Muscle layer of colon (tissue), 2 donors: ENCODE data around the gene PCDH17.

Experiments
- H3K27ac ChIP-seq: one replicate; pipeline ENCODE4 v1.7.0; 2013; ENCODE audit warnings: low read depth, mild to moderate bottlenecking, low read length, moderate library complexity
- H3K27me3 ChIP-seq, 2 donors: one replicate each; pipeline ENCODE4 v1.7.0; 2013; ENCODE audit warnings: low read length in 2 of 2, mild to moderate bottlenecking in 2 of 2; ENCODE audit not compliant: insufficient read depth in 2 of 2, control insufficient read depth in 1 of 2
- H3K36me3 ChIP-seq: one replicate; pipeline ENCODE4 v1.7.0; 2013; ENCODE audit warnings: mild to moderate bottlenecking, low read length; ENCODE audit not compliant: insufficient read depth
- H3K4me1 ChIP-seq: one replicate; pipeline ENCODE4 v1.7.0; 2013; ENCODE audit warnings: mild to moderate bottlenecking, low read length; ENCODE audit not compliant: insufficient read depth
- H3K4me3 ChIP-seq, 2 donors: one replicate each; pipeline ENCODE4 v1.7.0; 2013; ENCODE audit warnings: low read length in 2 of 2, low read depth in 1 of 2, mild to moderate bottlenecking in 1 of 2, moderate library complexity in 1 of 2
- H3K9ac ChIP-seq: one replicate; pipeline ENCODE4 v1.7.0; 2013; ENCODE audit warnings: low read length
- H3K9me3 ChIP-seq: one replicate; pipeline ENCODE4 v1.7.0; 2013; ENCODE audit warnings: mild to moderate bottlenecking, low read length
- donor health status: abdominal sarcoma.
- donor health status: Adenocarcinoma of cecum.

PCDH17 gene

GRCh38 chr13:57631596-57632275 is at the start of gene PCDH17:
PCDH17 (plus strand) TSS chr13:57631744; CDS start chr13:57632547, 803 bp downstream.
- peak within 1 kb of the TSS; percentile 60 to 77 for H3K4me3 ChIP-seq
- H3K9me3 ChIP-seq = no peaks in the 10 kb centered on the region
- no peak within 1 kb of the TSS for H3K9ac ChIP-seq
- H3K4me1 ChIP-seq = peaks cover 24% of the 10 kb centered on the region
- H3K36me3 ChIP-seq = no peaks in the 10 kb centered on the region
- H3K27ac ChIP-seq = peak within 1 kb of the TSS; percentile 56
- H3K27me3 ChIP-seq = peaks cover 41 to 59% of the 10 kb centered on the region in 2 donors

GRCh38 chr13:57582032-57582431 is 49.5 kb upstream of the PCDH17 start:
- no peaks in the 10 kb centered on the region for H3K27me3 ChIP-seq
- H3K27ac ChIP-seq = no peak overlapping the region
- H3K4me1 ChIP-seq = no peaks in the 10 kb centered on the region
- no peaks in the 10 kb centered on the region for H3K9me3 ChIP-seq
- H3K9ac ChIP-seq = no peak overlapping the region
- no peaks in the 10 kb centered on the region for H3K36me3 ChIP-seq
- no peak overlapping the region for H3K4me3 ChIP-seq

GRCh38 chr13:57583529-57583928 is 48.0 kb upstream of the PCDH17 start:
- H3K4me1 ChIP-seq = no peaks in the 10 kb centered on the region
- H3K9me3 ChIP-seq = no peaks in the 10 kb centered on the region
- H3K36me3 ChIP-seq = no peaks in the 10 kb centered on the region
- no peak overlapping the region for H3K4me3 ChIP-seq
- no peak overlapping the region for H3K9ac ChIP-seq
- H3K27me3 ChIP-seq = no peaks in the 10 kb centered on the region
- no peak overlapping the region for H3K27ac ChIP-seq

- H3K9ac ChIP-seq = no peak overlapping the region
Observed at GRCh38 chr13:57588639-57589038, 42.9 kb upstream of the PCDH17 start.

GRCh38 chr13:57595775-57596174 is 35.8 kb upstream of the PCDH17 start:
- no peak overlapping the region for H3K4me3 ChIP-seq
- no peaks in the 10 kb centered on the region for H3K36me3 ChIP-seq
- H3K9ac ChIP-seq = no peak overlapping the region
- H3K27me3 ChIP-seq = no peaks in the 10 kb centered on the region
- H3K9me3 ChIP-seq = no peaks in the 10 kb centered on the region
- H3K27ac ChIP-seq = no peak overlapping the region
- H3K4me1 ChIP-seq = no peaks in the 10 kb centered on the region

More at GRCh38 chr13:57588639-57589038, 42.9 kb upstream of the PCDH17 start:
- Histone ChIP-seq H3K36me3 (no peaks in the 10 kb centered on the region), H3K4me3 (no peak overlapping the region), H3K27me3 (no peaks in the 10 kb centered on the region), H3K9me3 (no peaks in the 10 kb centered on the region), H3K4me1 (no peaks in the 10 kb centered on the region), H3K27ac (no peak overlapping the region)

GRCh38 chr13:57601536-57601935 is 30.0 kb upstream of the PCDH17 start:
- Histone ChIP-seq H3K4me3 (no peak overlapping the region), H3K27me3 (no peaks in the 10 kb centered on the region), H3K4me1 (no peaks in the 10 kb centered on the region), H3K9me3 (no peaks in the 10 kb centered on the region), H3K27ac (no peak overlapping the region), H3K9ac (no peak overlapping the region), H3K36me3 (no peaks in the 10 kb centered on the region)

- H3K4me3 ChIP-seq = no peak overlapping the region
- no peaks in the 10 kb centered on the region for H3K4me1 ChIP-seq
- no peaks in the 10 kb centered on the region for H3K27me3 ChIP-seq
- no peak overlapping the region for H3K27ac ChIP-seq
- no peaks in the 10 kb centered on the region for H3K36me3 ChIP-seq
- no peaks in the 10 kb centered on the region for H3K9me3 ChIP-seq
- H3K9ac ChIP-seq = no peak overlapping the region
Observed at GRCh38 chr13:57604442-57604841, 27.1 kb upstream of the PCDH17 start.

- Histone ChIP-seq H3K4me3 (no peak overlapping the region), H3K27me3 (no peaks in the 10 kb centered on the region), H3K9me3 (no peaks in the 10 kb centered on the region), H3K4me1 (no peaks in the 10 kb centered on the region), H3K27ac (no peak overlapping the region), H3K36me3 (no peaks in the 10 kb centered on the region), H3K9ac (no peak overlapping the region)
Observed at GRCh38 chr13:57611969-57612368, 19.6 kb upstream of the PCDH17 start.

- Histone ChIP-seq H3K4me3 (no peak overlapping the region), H3K4me1 (no peaks in the 10 kb centered on the region), H3K27me3 (no peaks in the 10 kb centered on the region), H3K9ac (no peak overlapping the region), H3K9me3 (no peaks in the 10 kb centered on the region), H3K27ac (no peak overlapping the region), H3K36me3 (no peaks in the 10 kb centered on the region)
Observed at GRCh38 chr13:57612568-57612967, 19.0 kb upstream of the PCDH17 start.

- Histone ChIP-seq H3K9ac (no peak overlapping the region), H3K9me3 (no peaks in the 10 kb centered on the region)
Observed at GRCh38 chr13:57624565-57625435, 6.7 kb upstream of the PCDH17 start.

GRCh38 chr13:57627663-57628062 is 3.9 kb upstream of the PCDH17 start:
- no peak overlapping the region for H3K27ac ChIP-seq
- H3K9ac ChIP-seq = no peak overlapping the region
- H3K9me3 ChIP-seq = no peaks in the 10 kb centered on the region
- peaks cover 34 to 41% of the 10 kb centered on the region in 2 donors for H3K27me3 ChIP-seq
- peaks cover 24% of the 10 kb centered on the region for H3K4me1 ChIP-seq
- H3K36me3 ChIP-seq = no peaks in the 10 kb centered on the region
- H3K4me3 ChIP-seq = no peak overlapping the region

More at GRCh38 chr13:57624565-57625435, 6.7 kb upstream of the PCDH17 start:
- Histone ChIP-seq H3K27me3 (peaks cover 17 to 18% of the 10 kb centered on the region in 2 donors), H3K4me3 (no peak overlapping the region), H3K4me1 (peaks cover 8% of the 10 kb centered on the region), H3K36me3 (no peaks in the 10 kb centered on the region), H3K27ac (no peak overlapping the region)
